ENCODE data around the gene ESYT2.

Gene ESYT2

GRCh38 chr7:158786898-158787297 lies 42.4 kb downstream of the ESYT2 start:
- no peak overlapping the region for H3K27ac ChIP-seq
- TF ChIP-seq CTCF (conservative IDR thresholded peaks at IDR 0.05) = no peak

GRCh38 chr7:158784270-158784669 lies 45.0 kb downstream of the ESYT2 start:
- peak overlapping the region; percentile 61; the same call in 1 of the 2 replicates for H3K27ac ChIP-seq
- TF ChIP-seq CTCF (conservative IDR thresholded peaks at IDR 0.05) = no peak

- TF ChIP-seq CTCF (conservative IDR thresholded peaks at IDR 0.05) = no peak
- peak overlapping the region; percentile 61 for H3K27ac ChIP-seq
Measured at GRCh38 chr7:158783595-158783994, 45.7 kb downstream of the ESYT2 start.

DNA sequence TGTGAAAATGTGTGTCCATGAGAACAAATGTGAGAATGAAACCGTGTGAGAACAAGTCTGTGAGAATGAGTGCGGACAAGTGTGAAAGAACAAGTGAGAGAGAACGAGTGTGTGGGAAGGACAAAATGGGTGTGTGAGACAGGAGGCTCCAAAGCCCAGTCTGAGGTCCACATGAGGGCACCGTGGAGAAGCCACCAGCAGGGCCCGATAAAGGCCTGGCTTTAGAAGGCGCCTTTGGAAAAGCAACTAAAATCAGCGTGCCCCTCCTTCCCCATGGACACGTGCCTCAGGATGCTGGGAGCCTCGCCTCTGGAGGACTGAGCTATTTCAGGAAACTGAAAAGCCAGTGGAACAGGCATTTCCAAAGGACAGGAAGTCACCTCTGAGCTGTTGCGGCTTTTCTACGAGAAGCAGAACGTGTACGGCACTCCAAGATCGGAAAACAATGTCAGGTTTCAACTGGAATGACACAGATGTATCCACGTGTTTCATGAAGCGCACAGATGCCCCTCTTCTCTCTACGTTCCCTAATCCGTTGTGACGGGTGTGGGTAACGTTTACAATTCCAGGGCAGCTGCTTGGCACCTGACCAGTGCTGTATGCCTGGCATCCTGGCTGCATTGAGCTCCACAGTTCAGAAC lies 46.4 kb downstream of the ESYT2 start:
- peak; percentile 63 for TF ChIP-seq CTCF (conservative IDR thresholded peaks at IDR 0.05)
- H3K27ac ChIP-seq = peak overlapping the region; percentile 61

DNA sequence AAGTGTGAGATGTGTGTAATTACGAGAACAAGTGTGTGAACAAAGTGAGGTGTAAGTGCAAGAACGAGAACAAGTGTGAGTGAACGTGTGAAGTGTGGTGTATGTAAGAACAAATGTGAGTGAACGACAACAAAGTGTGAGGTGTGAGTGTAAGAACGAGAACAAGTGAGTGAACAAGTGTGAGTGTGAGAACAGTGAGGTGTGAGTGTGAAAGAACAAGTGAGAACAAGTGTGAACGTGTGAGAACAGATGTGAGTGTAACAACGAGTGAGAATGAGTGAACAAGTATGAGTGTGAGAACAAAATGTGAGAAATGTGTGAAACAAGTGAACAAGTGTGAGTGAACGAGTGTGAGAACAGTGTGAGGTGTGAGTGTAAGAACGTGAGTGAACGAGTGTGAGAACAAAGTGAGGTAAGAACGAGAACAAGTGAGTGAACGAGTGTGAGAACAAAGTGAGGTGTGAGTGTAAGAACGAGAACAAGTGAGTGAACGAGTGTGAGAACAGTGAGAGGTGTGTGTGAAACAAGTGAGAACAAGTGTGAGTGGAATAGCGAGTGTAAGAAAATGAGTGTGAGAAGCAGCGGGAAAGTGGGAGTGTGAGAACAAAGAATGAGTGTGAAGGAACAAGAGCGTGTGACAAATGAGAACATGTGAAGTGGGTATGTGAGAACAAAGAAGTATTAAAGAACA lies 47.2 kb downstream of the ESYT2 start:
- TF ChIP-seq CTCF (conservative IDR thresholded peaks at IDR 0.05) = no peak

GRCh38 chr7:158781217-158781973 lies 47.9 kb downstream of the ESYT2 start:
- no peak overlapping the region for H3K27ac ChIP-seq
- no peak for TF ChIP-seq CTCF (conservative IDR thresholded peaks at IDR 0.05)

More for the DNA sequence above, 47.2 kb downstream of the ESYT2 start:
- H3K27ac ChIP-seq = peak overlapping the region; percentile 61

Data from VCaP (cell line).